Stimulated activated naive CD4-positive, alpha-beta T cell treated with Interleukin-2 at 50 U/mL for 16 hours (primary cell): Measurements from ENCODE around the gene NDUFAF4.
"Not testable (repeated sequence)": the region's sequence is repeated elsewhere in the genome, so short reads cannot be mapped to it uniquely, and the experiment has no call there.

ENCODE experiments used
- DNase-seq: peaks from one replicate; lab custom pipeline; 2025; lab: John Stamatoyannopoulos, UW

Gene NDUFAF4

DNA sequence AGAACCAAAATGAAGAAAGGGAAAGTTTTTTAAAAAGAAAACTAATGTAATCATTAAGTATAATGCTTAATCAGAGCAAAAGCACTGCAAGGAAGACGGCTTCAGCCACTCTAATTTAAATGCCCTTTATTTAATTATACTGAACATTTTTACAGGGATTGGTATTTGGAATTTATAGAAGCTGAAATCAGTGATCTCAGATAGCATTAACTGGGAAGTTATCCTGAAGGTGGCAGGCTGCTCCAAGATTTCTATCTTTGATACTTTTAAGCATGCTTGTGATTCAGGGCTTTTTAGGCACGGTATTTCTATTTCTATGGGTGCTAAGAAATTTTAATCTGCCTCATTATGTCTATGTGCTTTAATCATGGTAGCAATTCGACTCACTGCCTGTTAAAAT, 1.3 kb upstream of the NDUFAF4 start:
- DNase-seq, result no peak

DNA sequence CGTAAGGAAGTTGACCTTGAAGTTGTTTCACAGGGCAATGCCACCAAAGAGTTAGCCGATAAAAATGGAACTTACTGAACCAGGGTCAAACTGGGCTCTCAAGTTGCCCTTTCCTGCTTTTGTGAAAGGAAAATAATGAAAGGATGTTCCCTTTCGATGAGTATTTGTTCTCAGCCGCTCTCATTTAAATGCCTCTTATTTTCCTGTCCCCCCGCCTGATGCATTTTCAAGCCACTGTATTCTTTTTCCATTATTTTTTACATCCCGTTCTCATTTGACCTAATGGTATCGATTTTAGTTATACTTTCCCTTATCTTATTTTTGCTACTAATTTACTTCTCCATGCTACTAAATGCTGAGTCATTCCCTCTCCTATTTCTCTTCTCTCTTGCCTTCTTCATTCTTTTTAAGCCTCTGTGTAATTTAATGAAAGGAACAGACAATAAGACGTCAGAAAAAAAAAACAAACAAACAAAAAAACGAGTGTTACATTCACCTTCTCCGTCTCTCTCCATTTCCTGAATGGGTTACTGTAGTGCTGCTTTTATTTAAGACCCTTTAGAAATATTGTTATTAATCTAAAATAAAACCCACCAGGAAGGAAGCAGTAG, 655 bp upstream of the NDUFAF4 start:
- DNase-seq, result no peak

DNA sequence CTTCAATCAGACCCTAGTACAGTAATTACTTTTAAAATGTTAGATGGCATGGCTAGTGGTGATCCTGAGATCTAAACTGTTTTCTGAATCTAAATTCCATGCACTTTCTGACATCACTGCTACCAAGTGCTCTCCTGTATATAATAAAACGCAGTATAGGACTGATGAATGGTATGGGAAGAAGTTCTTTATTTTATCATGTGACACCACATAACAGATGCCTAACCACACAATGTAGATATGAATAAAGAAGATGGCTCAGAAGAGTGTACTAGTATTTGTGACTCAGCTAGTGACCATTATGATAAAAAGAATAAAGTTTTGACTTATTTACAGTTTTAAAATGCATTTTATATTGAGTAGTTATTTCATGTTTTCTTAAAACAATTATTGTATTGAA, 8.5 kb downstream of the NDUFAF4 start:
- DNase-seq, result no peak

DNA sequence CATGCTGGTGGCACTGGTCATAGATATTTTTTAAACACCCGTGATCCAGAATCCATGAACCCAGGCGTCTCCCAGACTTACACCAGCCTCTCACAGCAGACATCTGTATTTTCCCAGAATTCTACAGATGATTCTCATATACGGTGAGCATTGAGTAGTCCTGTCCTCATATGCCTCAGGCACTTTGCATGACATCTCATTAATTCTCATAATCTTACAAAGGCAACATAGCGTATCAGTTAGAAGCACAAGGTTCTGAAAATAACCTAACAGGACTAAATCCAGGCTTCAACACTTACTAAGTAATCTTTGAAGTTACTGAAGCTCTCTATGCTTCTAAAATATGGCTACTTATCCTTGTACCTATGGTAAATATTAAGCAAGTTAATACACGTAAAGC, 8.9 kb downstream of the NDUFAF4 start:
- DNase-seq, result no peak

DNA sequence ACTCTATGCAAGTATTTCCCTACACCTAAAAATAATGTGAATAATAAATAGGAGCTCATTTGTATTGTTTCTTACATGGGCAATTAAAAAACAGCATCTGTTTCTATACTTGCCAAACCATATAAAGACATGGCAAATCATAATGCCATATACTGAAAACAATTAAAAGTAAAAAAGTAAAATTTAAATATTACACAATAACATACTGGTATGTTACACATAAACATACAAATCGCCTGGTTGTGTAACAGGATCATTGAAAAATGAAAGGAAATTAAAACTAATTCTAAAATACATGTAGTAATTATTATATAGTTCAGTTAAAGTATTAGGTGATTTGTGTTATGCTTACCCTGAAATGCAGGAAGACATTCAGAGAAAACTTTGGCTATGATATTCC, 11.2 kb downstream of the NDUFAF4 start:
- no peak for DNase-seq

DNA sequence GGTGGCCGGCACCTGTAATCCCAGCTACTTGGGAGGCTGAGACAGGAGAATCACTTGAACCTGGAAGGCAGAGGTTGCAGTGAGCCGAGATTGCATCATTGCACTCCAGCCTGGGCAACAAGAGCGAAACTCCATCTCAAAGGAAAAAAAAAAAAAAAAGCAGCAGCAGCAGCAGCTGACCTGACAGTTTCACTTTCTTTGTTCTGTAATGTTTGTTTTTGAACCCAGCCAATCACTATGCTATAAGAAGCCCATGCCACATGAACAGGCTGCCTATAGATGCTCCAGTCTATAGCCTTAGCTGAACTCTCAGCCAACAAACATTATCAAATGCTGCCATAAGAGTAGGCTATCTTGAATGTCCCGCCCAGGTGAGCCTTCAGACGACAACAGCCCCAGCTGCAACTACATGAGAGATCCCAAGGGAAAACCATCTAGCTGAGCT, 12.5 kb downstream of the NDUFAF4 start:
- DNase-seq, result not testable (repeated sequence)

DNA sequence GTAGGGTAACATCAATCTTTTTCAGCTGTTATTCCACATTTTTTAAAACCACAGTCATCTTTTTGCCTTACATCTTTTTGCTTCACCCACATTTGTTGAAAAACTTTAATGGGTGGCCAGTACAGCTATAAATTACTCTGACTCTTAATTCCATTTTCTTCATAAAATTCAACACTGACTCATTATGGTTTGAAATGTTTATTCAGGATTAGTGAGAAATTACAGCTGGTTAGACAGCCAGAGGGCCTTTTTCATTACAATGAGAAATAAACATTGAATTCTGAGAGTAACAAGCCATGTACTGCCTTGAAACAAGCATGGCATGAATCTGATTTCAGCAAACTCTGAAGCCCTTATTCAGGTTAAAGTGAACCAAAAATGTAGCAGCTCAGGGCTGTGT, 19.5 kb downstream of the NDUFAF4 start:
- DNase-seq, result no peak

DNA sequence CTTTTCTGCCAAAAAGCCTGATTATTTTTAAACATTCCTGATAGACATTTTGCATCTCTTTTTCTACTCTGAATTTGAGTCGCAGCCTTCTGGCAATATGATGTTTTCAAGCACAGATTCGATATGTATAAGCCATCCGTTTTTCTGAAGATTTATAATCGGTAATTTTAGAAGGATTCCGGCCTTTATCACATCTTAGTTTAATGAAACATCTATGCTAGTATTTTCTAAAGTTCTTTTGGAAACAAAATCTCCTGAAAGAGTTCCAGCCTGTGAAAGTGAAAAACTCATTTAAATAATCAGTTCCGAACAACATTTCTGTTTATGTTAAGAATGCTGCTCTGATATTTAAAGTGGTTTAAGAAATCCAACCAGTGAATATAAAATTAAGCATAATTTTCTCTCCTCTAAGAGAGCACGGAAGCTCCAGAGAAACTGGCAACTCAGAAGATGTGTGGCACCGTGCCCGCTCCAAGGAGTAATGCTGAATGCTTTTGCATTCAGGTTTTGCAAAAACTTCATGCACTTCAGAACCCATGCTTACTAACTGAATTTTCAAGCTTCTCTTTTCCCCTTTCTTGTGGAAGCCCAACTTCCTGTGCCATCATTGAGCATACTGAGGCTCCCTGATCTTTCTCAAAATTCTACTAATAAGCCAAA, 20.7 kb downstream of the NDUFAF4 start:
- no peak for DNase-seq

DNA sequence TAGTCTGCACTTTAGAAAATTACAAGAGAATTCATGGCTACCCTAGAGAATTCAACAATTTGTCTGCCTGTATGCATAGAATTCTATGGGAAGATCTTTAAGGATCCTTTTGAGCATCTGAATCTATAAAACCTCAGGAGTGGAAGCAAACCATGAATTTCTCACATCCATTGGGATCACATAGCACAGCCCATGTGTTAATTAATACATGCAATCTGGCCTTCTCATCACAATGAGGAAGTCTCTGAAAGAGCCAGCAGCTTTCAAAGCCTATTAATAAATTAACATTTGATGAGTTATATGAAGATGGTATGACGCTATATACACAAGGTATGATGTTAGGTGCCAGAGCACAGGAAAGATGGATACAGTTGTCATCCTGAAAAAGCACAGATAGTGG, 24.7 kb downstream of the NDUFAF4 start:
- no peak for DNase-seq

DNA sequence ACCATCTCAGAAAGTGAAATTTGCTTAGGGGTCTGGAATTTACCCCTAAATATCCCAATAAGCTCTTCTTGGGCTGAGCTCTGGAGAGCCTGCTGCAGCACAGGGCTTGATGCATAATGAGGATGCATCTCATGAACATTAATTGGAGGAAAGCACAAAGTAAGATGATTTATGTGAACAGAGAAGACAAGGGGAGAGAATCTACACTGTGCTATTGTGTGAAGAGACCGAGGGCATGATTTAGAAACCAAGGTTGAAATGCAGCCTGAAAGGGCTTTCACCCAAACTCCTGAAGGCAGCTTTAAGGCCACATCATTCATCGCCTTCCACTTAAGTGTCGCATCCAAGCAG, 32.7 kb downstream of the NDUFAF4 start:
- no peak for DNase-seq

DNA sequence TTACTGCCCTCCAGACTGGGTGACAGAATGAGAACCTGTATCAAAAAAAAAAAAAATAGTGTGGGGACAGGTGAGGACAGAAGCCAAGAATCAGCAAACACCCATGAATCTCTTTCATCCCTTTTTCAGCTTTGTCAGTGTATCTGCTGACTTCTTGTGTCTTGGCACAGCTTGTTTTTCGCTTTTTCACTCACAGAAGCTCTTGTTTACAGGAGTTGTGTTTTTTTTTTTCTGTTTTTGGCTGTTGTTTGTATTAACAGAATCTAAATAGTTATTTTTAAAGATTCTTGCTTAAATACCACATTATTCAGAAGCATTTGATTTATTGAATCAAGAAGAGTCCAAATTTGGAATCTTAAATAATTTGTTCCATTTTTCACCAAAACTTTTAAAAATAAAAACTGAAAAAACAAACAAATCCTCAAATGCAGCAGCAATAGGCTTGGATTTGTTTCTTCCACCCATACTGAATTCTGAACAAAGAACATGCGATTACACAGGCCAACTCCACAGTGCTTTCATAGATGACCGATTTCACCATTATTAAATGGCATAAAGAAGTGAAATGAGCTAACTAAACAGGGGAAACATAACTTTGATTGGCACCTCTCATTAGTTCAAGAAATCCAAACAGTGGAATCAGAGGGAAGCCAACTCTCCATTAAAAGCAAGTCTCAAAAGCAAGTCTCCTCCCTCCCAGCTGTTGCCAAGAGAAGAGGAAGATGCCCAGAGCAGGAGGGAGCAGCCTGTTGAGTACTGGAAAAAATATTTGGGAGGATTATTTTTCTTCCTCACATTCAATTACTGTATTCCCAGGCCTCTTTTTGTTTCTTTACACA, 33.3 kb downstream of the NDUFAF4 start:
- DNase-seq, result no peak

DNA sequence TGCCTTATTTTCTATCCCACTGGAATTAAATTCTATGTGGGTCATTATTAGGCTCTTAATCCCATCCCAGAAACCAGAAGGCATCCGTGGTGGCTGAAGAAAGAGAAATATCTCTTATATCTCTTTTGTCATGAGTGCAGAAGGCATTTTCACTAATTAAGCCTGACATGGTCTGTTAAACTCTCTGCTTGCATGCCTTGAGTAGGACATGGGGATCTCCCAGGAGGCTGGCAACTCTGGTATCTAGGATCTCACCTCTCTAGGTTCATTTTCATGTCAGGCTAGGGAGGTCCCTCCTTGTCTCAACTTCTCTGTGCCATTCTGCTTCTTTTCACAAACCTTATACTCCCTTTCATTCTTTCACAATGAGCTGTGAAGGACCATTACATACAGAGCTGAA, 35.1 kb downstream of the NDUFAF4 start:
- DNase-seq, result no peak

DNA sequence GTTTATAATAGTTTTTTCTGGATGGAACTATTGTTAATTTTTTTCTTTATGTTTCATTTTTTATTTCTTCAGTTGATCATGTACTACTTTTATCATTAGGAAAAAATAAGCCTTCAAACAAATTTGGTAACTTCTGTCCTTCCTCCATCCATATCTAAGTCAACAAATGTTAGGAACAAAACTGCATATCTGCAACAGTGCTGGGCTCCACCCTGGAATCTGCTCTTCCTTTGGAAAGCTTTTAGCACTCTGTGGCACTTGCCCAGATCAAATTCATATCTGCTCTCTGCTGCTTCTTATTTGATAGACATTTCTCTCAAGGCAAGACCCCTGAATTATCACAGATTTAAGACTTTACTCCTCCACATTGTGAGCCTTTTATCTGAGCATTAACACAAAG, 36.1 kb downstream of the NDUFAF4 start:
- DNase-seq, result no peak

DNA sequence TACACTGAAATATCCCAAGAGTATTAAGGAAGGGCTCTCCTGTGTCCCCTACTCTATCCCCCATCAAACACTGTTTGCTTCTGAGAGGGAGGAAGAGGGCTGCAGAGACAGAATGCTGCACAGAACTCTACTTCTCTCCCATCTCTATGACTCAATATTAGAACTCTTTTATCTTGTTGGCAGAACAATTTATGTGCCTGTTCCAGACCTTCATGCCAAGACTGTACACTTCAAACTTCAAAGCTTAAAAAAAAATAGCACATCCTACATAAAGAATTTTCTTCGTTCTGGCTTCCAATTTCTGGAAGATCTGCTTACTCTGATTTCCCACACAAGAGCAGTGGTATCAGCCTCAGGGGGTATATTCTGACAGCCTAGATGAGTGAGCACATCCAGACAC, 40.8 kb downstream of the NDUFAF4 start:
- no peak for DNase-seq

DNA sequence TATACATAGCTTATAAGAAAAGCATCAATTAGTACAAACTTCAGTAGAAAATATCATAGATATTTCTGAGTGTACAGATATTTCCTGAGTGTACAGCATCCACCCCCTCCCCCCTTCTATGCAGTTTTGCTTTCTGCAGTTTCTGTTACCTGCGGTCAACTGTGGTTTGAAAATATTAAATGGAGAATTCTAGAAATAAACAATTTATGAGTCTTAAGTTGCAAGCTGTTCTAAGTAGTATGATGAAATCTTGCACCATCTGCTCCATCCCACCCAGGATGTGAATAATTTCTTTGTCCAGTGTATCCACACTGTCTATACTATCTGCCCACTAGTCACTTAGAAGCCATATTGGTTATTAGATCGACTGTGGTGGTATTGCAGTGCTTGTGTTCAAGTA, 44.6 kb downstream of the NDUFAF4 start:
- DNase-seq, result no peak

DNA sequence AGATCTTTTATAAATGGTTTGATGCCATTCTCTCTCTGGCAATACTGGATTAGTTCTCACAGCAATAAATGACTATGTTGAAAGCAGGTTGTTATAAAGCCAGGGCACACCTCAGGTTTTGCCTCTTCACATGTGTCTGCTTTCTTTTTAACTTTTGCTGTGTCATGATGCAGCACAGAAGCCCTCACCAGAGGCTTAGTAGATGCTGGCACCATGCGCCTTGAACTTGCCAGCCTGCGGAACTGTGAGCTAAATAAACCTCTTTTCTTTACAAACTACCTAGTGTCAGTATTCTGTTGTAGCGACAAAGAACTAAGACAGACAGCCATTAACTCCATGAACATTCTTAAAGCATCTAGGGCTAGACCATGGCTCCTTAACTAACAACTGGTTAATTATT, 45.1 kb downstream of the NDUFAF4 start:
- no peak for DNase-seq

DNA sequence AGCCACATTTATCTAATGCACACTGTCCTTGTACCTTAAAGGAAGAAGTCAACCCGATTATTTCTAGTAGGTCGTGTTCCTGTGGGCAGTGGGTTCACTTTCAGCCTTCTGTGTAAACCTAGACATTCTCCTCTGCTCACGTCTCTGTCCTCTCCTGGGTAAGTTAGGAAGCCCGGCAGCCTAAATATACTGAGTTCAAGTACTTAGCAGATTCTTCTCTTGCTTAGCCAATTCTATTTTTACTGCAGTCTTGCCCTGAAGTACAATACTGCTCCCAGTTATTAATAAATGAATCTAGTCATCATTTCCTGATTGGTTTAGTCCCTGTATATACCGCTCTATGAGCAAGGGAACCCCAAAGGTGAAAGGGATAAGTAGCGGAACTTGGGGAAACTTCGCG, 45.8 kb downstream of the NDUFAF4 start:
- DNase-seq, result no peak

DNA sequence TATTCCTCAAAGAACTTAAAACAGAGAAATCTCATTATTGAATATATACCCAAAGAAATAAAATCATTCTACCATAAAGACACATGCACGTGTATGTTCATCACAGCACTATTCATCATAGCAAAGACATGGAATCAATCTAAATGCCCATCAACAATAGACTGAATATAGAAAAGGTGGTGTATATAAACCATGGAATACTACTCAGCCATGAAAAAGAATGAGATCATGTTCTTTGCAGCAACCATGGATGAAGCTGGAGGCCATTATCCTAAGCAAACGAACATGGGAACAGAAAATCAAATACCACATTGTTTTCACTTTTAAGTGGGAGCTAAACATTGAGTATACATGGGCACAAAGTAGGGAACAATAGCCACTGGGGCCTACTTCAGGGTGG, 48.1 kb downstream of the NDUFAF4 start:
- DNase-seq, result no peak

DNA sequence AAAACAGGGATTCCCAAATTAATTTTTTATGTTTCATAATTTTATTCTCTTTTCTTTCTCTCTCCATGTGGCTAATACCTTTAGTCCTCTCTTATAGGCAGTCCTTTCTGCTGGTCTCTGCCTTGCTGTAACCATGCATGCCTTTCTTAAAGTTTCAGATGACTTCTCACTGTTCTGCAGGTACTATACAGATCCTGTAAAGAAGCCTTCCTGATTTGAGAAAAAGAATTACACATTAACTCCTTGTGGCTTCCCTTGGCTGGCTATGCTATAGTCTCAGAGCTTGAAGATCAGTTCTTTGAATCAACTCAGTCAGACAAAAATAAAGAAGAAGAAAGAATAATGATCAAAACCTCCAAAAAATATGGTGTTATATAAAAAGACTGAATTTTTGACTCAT, 53.2 kb downstream of the NDUFAF4 start:
- no peak for DNase-seq

DNA sequence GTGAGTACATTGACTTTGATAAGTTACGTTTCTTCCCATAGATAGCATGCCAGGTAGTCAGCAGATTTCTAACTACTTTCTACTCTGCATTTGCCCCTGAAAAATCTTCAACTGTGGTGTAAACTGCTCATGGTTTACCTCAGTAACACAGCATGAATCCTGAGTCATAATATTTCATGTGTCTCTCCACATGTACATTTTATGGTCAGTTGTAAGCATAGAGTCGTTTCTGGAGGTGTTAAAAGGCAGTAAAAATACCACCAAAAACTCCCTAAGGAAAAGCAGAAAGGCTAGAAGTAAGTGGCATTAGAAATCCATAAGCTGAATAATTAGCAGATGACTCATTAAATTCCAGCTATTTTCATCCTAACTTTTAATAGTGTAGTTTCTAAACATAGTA, 56.3 kb downstream of the NDUFAF4 start:
- DNase-seq, result no peak
